HL-60 (cell line): ENCODE data around the gene MFRP.

Experiments
- GABPA ChIP-seq: IDR thresholded peaks from 2 replicates; pipeline ENCODE4 v1.6.1; 2012; ENCODE audit warnings: low read depth
- POLR2AphosphoS5 ChIP-seq: IDR thresholded peaks from 2 replicates; pipeline ENCODE4 v1.6.1; 2012; ENCODE audit warnings: low read depth
- REST ChIP-seq: IDR thresholded peaks from 2 replicates; pipeline ENCODE4 v1.6.1; 2012; ENCODE audit warnings: low read depth; ENCODE audit not compliant: insufficient replicate concordance
- SPI1 ChIP-seq: IDR thresholded peaks from 2 replicates; pipeline ENCODE4 v1.6.1; 2012; ENCODE audit warnings: low read depth, mild to moderate bottlenecking, borderline replicate concordance
- TF ChIP-seq, protein P1 (sequence below): IDR thresholded peaks from one replicate; pipeline ENCODE4 v1.5.1; 2011; ENCODE audit warnings: low read length, control low read depth, inconsistent platforms; ENCODE audit not compliant: insufficient read depth

DNA sequence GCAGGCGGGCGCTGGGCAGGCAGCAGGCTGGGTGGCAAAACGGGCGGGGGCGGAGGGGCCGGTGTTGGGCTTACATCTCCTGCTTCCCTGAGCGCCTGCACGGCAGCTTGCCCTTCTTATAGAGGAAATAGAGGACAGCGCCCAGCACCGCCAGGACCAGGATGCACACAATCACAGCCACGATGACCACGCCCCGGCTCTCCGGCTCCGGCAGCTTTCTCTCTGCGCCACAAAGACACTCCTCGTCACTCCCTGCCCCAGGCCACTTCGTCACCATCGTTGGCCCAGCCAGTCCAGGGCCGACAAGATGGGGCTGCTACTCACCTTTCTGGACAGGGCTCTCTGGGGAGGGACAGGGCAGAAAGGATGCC, 35.8 kb downstream of the MFRP start:
- no peak for TF ChIP-seq REST
- TF ChIP-seq, protein P1, sequence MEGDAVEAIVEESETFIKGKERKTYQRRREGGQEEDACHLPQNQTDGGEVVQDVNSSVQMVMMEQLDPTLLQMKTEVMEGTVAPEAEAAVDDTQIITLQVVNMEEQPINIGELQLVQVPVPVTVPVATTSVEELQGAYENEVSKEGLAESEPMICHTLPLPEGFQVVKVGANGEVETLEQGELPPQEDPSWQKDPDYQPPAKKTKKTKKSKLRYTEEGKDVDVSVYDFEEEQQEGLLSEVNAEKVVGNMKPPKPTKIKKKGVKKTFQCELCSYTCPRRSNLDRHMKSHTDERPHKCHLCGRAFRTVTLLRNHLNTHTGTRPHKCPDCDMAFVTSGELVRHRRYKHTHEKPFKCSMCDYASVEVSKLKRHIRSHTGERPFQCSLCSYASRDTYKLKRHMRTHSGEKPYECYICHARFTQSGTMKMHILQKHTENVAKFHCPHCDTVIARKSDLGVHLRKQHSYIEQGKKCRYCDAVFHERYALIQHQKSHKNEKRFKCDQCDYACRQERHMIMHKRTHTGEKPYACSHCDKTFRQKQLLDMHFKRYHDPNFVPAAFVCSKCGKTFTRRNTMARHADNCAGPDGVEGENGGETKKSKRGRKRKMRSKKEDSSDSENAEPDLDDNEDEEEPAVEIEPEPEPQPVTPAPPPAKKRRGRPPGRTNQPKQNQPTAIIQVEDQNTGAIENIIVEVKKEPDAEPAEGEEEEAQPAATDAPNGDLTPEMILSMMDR, result no peak
- no peak for TF ChIP-seq POLR2AphosphoS5
- no peak for TF ChIP-seq SPI1
- no peak for TF ChIP-seq GABPA
